ENCODE data around the gene SCGB3A1.

The SCGB3A1 gene

GRCh38 chr5:180604271-180604670 is 13.0 kb upstream of the SCGB3A1 start:
- DNase-seq (ENCODE audit: low read depth), result no peak

GRCh38 chr5:180603076-180603594 is 11.8 kb upstream of the SCGB3A1 start:
- no peak for DNase-seq (ENCODE audit: low read depth)

DNA sequence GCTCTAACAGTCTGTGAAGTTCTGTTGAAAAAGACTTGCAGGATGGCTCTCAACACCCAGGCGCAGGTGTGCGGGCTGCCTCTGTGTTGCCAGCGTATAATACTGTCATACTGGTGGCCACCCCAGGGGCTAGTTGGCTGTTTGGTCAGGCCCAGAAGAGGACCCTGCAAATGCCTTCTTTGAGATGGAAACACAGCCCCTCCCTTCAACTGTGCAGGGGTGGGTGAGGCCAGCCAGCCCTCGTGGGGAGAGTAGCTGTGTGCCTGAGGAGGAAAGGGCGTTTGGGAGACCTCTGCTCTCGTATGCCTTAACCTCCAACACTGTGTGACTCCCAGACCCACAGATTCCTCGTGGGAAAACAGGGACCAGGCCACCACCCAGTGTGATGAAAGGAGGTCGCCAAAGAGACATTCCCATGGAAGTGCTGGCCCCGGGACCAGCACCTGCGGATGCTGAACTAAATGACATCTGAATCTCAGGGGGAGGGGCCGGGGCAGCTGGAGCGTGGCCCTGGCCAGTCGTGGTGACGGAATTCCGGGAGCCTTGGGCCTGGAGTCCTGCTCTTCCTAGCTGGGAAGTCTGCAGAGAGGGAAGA is 11.3 kb upstream of the SCGB3A1 start:
- no peak for DNase-seq (ENCODE audit: low read depth)

- DNase-seq (ENCODE audit: low read depth), result no peak
Observed at GRCh38 chr5:180601591-180602480, 10.5 kb upstream of the SCGB3A1 start.

- DNase-seq (ENCODE audit: low read depth), result no peak
Observed at GRCh38 chr5:180600554-180601041, 9.3 kb upstream of the SCGB3A1 start.

- no peak for DNase-seq (ENCODE audit: low read depth)
Observed at GRCh38 chr5:180599981-180600553, 8.8 kb upstream of the SCGB3A1 start.

DNA sequence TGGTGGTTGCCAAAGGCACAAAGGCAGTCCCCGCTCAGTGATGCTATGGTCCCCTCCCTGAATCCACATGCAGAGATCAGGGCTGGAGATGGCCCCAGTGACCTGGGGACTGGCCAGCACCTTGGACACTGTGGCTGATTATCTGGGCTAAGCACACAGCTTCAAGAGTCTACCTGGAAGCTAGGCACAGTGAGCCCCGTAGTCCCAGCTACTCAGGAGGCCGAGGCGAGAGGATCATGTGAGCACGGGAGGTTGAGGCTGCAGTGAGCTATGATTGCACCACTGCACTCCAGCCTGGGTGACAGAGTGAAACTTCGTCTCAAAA is 8.3 kb upstream of the SCGB3A1 start:
- DNase-seq (ENCODE audit: low read depth), result no peak

- no peak for DNase-seq (ENCODE audit: low read depth)
Observed at GRCh38 chr5:180598797-180599589, 7.7 kb upstream of the SCGB3A1 start.

- DNase-seq (ENCODE audit: low read depth), result no peak
Observed at GRCh38 chr5:180598316-180598701, 7.0 kb upstream of the SCGB3A1 start.

DNA sequence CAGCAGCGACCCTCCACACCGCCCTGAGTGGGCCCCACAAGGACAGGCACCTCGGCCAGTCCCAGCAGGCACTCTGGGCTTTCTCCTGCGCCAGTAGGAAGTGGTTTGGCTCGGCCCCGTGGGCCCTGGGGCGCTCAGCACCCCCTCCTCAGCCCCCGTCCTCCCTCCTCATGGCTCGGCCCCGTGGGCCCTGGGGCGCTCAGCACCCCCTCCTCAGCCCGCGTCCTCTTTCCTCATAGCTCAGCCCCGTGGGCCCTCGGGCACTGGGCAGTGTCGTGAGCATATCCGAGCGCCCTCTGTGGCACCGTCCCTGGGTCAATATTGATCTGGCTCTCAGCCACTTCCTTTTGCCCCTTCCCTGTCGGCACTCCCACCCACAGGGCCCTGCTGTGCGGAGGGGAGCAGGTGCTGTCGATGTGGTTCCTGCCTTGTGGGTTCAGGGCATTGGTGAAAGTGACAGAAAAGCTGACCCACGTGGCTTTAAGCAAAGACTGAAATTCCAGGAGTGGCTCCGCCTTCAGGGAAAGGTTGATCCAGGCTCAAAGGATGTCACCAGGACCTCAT is 5.5 kb upstream of the SCGB3A1 start:
- DNase-seq (ENCODE audit: low read depth), result no peak

GRCh38 chr5:180596115-180596667 is 4.9 kb upstream of the SCGB3A1 start:
- no peak for DNase-seq (ENCODE audit: low read depth)

GRCh38 chr5:180595381-180596114 is 4.2 kb upstream of the SCGB3A1 start:
- no peak for DNase-seq (ENCODE audit: low read depth)

GRCh38 chr5:180595046-180595379 is 3.7 kb upstream of the SCGB3A1 start:
- DNase-seq (ENCODE audit: low read depth), result no peak

DNA sequence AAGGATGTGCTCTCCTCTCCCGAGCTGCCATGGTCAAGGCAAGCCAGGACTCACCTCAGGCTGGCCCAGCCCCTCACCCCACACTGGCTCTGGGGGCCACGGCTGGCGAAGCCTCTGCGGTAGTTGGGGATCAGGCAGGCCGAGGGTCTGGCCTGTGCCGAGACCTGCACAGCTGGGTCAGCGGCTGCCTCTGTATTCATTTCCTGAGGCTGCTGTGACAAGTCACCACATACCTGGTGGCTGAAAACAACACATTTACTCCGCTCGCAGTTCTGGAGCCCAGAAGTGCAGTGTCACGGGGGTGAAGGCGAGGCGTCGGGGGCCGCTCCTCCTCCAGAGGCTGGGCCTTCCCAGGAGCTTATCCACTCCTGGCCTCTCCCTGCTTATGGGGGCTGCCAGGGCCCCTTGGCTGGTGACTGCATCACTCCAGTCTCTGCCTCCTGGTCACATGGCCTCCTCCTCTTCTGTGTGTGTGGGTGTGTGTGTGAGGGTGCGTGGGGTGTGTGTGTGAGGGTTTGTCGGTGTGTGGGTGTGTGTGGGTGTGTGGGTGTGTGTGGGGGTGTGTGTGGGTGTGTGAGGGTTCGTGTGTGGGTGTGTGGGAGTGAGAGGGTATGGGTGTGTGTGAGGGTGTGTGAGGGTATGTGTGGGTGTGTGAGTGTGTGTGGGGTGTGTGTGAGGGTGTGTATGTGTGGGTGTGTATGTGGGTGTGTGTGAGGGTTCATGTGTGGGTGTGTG is 3.2 kb upstream of the SCGB3A1 start:
- no peak for DNase-seq (ENCODE audit: low read depth)

GRCh38 chr5:180593446-180594206 is 2.3 kb upstream of the SCGB3A1 start:
- no peak for DNase-seq (ENCODE audit: low read depth)

DNA sequence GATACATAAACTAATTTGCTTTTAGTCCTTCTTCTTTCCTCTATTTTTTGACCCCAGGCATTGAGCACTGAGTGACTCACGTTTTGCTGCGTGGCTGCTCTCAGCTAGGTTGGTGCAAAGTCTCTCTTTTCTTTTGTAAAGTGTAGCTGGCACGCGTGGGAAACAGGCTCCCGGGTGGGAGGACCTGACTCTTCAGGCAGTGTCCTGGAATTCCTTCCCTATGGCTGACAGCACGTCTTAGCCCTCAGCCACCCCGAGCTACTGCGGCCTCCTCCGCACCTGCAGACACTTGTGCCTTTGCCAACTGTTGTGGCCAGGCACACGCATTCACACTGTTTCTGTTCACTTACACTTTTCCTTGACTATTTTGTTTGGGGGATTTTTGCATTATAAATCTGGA is 877 bp upstream of the SCGB3A1 start:
- DNase-seq (ENCODE audit: low read depth), result no peak

DNA sequence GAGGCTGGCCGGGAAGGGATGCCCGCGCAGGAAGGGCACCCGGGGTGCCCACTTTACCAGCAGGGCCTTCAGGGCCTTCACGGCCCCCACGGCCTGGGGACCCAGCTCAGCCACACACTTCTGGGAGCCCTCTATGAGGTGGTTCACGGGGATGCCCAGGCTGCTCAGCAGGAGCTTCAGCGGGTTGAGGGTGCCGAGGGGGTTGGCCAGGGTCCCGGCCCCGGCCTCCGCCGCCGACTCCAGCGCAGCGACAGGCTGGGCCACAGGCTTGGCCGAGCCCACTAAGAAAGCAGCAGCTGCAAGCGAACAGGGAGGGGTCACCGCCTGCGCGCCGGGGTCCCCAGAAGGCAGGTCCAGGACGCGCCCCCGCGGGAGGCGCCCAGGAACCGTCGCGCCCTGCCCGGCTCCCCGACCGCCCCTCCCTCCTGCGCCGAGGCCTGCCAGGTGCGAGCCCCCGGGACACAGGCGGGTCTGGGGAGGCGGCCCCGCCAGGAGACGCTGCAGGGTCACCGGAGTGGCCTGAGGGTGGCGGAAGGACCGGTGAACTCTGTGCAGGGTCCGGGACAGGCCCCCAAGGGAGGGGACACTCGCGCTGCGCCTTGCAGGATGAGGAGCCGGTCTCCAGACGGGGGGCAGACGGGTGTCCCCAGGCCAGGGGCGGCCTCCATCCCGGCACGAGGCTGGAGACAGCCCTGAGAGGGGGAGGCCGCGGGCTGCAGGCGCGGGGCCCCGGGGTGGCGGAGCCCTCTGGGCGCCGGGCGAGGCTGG is 572 bp downstream of the SCGB3A1 start:
- no peak for DNase-seq (ENCODE audit: low read depth)

- DNase-seq (ENCODE audit: low read depth), result no peak
Observed at GRCh38 chr5:180589771-180590542, 1.3 kb downstream of the SCGB3A1 start.

Data from stimulated activated CD8-positive, alpha-beta memory T cell treated with anti-CD3 and anti-CD28 coated beads, Interleukin-12 subunit alpha, Interleukin-12 subunit beta, amount 100 ng/mL, for 4 hours (primary cell).